VCaP (cell line): Measurements from ENCODE around the gene DDR1.
A peak's percentile ranks its signal among the peaks of the same experiment; 100 is the strongest.

Experiments
- H3K27ac ChIP-seq: fragments of 450-650 bp; 2 replicates; pipeline ENCODE4 v1.5.1; 2017
- TF ChIP-seq, protein P1 (sequence below): fragments of 450-650 bp; conservative IDR thresholded peaks from 2 replicates; pipeline ENCODE4 v1.5.1; 2017; ENCODE audit warnings: mild to moderate bottlenecking, moderate library complexity

Gene DDR1

GRCh38 chr6:30885481-30885998 is 1.2 kb downstream of the DDR1 start:
- TF ChIP-seq, protein P1, sequence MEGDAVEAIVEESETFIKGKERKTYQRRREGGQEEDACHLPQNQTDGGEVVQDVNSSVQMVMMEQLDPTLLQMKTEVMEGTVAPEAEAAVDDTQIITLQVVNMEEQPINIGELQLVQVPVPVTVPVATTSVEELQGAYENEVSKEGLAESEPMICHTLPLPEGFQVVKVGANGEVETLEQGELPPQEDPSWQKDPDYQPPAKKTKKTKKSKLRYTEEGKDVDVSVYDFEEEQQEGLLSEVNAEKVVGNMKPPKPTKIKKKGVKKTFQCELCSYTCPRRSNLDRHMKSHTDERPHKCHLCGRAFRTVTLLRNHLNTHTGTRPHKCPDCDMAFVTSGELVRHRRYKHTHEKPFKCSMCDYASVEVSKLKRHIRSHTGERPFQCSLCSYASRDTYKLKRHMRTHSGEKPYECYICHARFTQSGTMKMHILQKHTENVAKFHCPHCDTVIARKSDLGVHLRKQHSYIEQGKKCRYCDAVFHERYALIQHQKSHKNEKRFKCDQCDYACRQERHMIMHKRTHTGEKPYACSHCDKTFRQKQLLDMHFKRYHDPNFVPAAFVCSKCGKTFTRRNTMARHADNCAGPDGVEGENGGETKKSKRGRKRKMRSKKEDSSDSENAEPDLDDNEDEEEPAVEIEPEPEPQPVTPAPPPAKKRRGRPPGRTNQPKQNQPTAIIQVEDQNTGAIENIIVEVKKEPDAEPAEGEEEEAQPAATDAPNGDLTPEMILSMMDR = no peak
- peak overlapping the region; percentile 95 for H3K27ac ChIP-seq

DNA sequence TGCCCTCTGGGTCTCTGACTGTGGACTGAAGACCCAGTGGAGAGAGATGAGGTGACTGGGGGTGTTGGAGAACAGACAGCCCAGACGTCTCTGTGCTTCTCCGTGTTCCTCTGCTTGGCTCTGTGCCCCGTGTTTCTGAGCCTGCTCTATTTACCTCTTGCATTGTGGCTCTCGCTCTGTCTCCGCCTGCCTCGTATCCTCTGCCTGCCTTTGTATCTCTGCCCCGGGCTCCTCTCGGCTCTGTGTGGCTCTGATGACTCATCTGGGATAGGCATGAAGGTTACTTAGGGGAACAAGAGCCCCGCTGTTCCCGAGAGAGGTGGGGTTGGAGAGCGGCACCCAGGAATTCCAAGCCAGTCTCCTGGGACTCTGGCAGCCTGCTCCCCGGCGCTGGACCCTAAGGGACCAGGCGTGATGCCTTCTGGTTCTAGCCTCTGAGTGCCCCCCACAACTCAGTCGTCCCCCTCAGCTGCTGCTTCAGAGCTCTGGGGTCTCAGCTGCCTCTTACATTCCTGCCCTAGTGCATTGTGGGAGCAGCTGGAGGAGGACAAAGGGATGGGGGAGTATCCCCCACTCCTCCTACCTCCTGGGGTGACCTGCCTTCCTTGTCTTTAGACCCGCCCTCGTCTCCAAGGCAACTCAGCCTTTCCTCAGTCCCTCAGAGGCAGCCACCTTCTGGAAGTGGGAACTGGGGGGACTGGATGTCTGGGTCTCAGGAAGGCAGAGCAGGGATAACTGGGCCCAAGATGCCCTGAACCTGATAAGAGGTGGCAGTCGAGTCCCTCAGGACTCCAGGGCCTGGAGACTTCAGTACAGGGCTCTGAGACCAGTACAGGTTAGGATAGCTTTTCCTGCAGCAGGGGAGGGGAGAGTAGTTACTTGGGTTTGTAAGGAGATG is 1.9 kb downstream of the DDR1 start:
- TF ChIP-seq, protein P1 = no peak
- peak overlapping the region; percentile 95 for H3K27ac ChIP-seq

GRCh38 chr6:30886897-30887255 is 2.6 kb downstream of the DDR1 start:
- peak overlapping the region; percentile 95 for H3K27ac ChIP-seq
- TF ChIP-seq, protein P1 = no peak

- peak overlapping the region; percentile 14; the same call in 1 of the 2 replicates for H3K27ac ChIP-seq
- TF ChIP-seq, protein P1 = no peak
These were observed 3.8 kb downstream of the DDR1 start for GRCh38 chr6:30887901-30888815.

- H3K27ac ChIP-seq = no peak overlapping the region
- TF ChIP-seq, protein P1 = no peak
These were observed 4.6 kb downstream of the DDR1 start for GRCh38 chr6:30888816-30889495.

- TF ChIP-seq, protein P1 = no peak
- no peak overlapping the region for H3K27ac ChIP-seq
These were observed 5.2 kb downstream of the DDR1 start for GRCh38 chr6:30889496-30889885.
